Left ventricle myocardium inferior (tissue), 1 donor: Measurements from ENCODE around the gene SH3PXD2A. TPM values are rescaled to one million over a fixed set of nuclear protein-coding genes. Genes with fewer than 3 reads are reported as not detected.
"Not testable (repeated sequence)": the region's sequence is repeated elsewhere in the genome, so short reads cannot be mapped to it uniquely, and the experiment has no call there.

Experiments used
- DNase-seq: peaks from one replicate; pipeline ENCODE4 v3.0.0-alpha.2; 2020
- H3K27ac ChIP-seq: fragments of 200-600 bp; replicated peaks from 2 replicates; pipeline ENCODE4 v1.8.0; 2021
- H3K27me3 ChIP-seq: fragments of 200-600 bp; 2 replicates; pipeline ENCODE4 v1.8.0; 2021; ENCODE audit warnings: low read depth
- H3K36me3 ChIP-seq: fragments of 200-600 bp; 2 replicates; pipeline ENCODE4 v1.8.0; 2021
- H3K4me1 ChIP-seq: fragments of 200-600 bp; 2 replicates; pipeline ENCODE4 v1.8.0; 2021
- H3K4me3 ChIP-seq: fragments of 200-600 bp; 2 replicates; pipeline ENCODE4 v1.8.0; 2021; ENCODE audit warnings: mild to moderate bottlenecking, moderate library complexity
- H3K9me3 ChIP-seq: fragments of 200-600 bp; replicated peaks from 2 replicates; pipeline ENCODE4 v1.8.0; 2021
- intact Hi-C: fragments of 100-400 bp; cut with micrococcal nuclease; formaldehyde crosslinking; loops from one replicate; pipeline ENCODE4 v1.11.0; 2022
- total RNA-seq: library from RNA; stranded (reverse); fragmentation: NEBNext Ultra II Directional; extraction: Animal tissue kit (Norgen Biotek cat#: 25700); gene quantifications from one replicate; pipeline ENCODE4 v1.2.1, GENCODE V29; 2021
- TF ChIP-seq, protein P1 (sequence below): fragments of 200-600 bp; IDR thresholded peaks from 2 replicates; pipeline ENCODE4 v1.8.0; 2021; ENCODE audit warnings: antibody characterized with exemption, mild to moderate bottlenecking, borderline replicate concordance
- donor health status: DM: no; HTN: yes; CAD: no; lungs with severe emphysema.

SH3PXD2A gene
- total RNA-seq, 1 donor from 2014 or later = 34.4 TPM

DNA sequence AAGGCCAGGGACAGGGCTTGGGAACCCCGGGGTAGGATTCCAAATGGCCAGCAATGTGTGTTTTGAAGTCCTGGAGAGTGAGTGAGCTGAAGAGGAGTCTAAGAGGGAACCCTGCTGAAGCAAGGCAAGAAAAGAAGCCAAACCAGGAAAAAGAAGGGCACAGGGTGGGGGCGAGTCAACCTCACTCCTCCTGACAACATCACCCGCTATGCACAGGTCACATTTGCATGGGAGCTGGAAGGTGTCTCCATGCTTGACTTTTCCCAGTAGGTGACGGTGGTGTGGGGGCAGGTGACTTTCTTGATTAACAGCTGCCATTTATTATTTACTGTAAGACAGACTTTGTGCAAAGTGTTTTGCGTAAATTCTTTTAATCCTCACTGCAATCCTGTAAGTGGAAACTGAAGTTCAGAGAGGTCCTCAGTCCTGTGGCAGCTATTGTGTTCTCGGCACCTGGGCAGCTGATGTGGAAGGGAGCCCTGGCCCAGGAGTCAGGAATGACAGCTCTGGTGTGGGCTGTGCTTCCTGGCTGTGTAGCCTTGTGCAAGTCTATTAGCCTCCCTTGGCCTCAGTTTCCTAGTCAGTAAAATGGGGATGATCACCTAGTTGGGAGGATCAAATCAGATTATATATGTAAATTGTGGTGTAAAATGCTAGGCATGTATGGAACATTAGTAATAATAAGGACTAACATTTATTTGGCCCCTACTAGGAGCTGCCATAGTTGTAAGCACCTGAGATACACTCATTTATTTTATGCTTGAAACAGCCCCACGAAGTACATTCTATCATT, 90.9 kb downstream of the SH3PXD2A start:
- H3K27ac ChIP-seq = peak overlapping the region; percentile 34
- peaks cover 91% of the 10 kb centered on the region for H3K4me1 ChIP-seq
- intact Hi-C loops = no loop called here
- H3K4me3 ChIP-seq = no peak overlapping the region
- H3K36me3 ChIP-seq = no peaks in the 10 kb centered on the region
- no peaks in the 10 kb centered on the region for H3K9me3 ChIP-seq
- TF ChIP-seq, protein P1, sequence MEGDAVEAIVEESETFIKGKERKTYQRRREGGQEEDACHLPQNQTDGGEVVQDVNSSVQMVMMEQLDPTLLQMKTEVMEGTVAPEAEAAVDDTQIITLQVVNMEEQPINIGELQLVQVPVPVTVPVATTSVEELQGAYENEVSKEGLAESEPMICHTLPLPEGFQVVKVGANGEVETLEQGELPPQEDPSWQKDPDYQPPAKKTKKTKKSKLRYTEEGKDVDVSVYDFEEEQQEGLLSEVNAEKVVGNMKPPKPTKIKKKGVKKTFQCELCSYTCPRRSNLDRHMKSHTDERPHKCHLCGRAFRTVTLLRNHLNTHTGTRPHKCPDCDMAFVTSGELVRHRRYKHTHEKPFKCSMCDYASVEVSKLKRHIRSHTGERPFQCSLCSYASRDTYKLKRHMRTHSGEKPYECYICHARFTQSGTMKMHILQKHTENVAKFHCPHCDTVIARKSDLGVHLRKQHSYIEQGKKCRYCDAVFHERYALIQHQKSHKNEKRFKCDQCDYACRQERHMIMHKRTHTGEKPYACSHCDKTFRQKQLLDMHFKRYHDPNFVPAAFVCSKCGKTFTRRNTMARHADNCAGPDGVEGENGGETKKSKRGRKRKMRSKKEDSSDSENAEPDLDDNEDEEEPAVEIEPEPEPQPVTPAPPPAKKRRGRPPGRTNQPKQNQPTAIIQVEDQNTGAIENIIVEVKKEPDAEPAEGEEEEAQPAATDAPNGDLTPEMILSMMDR = no peak
- no peak for DNase-seq
- no peaks in the 10 kb centered on the region for H3K27me3 ChIP-seq

DNA sequence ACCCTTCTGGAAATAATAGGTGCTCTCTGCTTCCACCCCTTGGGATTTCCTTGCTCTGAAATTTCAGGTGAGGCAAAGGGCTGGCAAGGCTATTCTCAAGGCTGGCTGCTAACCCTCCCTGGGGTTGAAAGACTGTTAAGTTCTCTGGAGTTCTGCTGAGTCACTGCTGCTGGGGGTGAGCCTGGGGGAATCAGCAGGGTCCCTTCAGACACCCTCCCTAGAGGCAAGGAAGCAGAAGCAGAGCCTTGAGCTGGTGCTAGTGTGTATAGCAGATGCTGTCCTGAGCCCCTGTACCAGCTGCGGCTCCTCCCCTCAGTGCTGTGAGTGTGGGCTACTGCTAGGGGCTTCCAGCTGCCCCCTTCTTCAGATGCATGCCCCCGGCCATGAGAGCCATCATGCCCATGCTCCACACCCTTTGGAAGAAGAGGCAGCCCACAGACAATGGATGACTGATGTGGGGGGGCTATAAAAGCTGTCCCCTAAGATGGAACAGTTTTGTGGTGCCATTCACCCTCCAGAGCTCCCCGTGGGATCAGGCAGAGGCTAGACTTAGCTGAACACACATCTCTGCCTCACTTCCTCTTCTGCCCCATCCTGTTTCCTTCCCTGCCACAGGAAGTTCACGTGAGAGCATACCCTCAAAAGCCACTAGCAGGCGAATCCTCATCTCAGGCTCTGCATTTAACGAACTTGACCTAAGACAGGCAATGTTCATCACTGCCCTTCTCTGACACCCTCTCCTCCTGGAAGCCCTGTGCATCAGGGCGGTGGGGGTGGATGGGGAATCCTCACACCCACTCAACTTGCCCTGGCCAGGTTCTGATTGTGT, 91.8 kb downstream of the SH3PXD2A start:
- DNase-seq = no peak
- Histone ChIP-seq H3K36me3 (no peaks in the 10 kb centered on the region), H3K4me1 (peaks cover 98% of the 10 kb centered on the region), H3K27ac (peak overlapping the region; percentile 21), H3K9me3 (no peaks in the 10 kb centered on the region), H3K4me3 (no peak overlapping the region), H3K27me3 (no peaks in the 10 kb centered on the region)
- TF ChIP-seq, protein P1 = no peak
- intact Hi-C loops = no loop called here

DNA sequence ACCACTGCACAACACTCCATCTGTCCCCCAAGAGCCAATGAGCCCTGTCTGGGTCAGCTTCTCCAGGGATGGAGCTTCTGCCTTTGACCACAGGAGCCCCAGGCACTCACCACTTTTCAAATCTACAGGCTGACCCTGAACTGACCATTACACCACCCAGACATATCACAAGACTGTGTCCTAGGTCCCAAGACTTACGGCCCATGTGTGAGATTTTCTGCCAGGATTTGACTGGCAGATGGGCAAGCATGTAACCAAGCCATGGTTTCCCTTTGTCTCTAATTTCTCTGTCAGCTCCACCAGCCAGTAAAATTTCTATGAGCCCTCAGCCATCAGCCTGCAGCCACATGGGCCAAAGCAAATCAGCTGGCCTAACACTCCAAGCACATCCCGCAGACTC, 92.5 kb downstream of the SH3PXD2A start:
- Histone ChIP-seq H3K27ac (peak overlapping the region; percentile 21), H3K4me1 (peaks cover 98% of the 10 kb centered on the region), H3K9me3 (no peaks in the 10 kb centered on the region), H3K4me3 (no peak overlapping the region), H3K36me3 (no peaks in the 10 kb centered on the region), H3K27me3 (no peaks in the 10 kb centered on the region)
- intact Hi-C loops = no loop called here
- DNase-seq = no peak
- TF ChIP-seq, protein P1 = no peak

DNA sequence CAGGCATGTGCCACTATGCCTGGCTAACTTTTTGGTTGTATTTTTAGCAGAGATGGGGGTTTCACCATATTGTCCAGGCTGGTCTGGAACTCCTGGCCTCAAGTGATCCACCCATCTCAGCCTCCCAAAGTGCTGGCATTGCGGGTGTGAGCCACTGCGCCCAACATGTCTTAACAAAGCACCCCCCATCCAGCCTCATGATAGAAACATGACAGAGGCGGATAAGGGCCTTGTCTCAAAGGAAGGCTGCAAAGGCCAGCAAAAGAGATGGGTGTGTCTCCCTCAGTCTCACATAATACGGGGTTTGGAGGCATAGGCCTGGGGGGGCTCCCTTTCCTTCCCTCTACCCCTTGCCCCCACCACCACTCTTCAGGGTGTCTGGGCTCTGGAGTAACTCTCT, 93.2 kb downstream of the SH3PXD2A start:
- H3K4me1 ChIP-seq = peaks cover 98% of the 10 kb centered on the region
- no peaks in the 10 kb centered on the region for H3K27me3 ChIP-seq
- TF ChIP-seq, protein P1 = no peak
- H3K27ac ChIP-seq = peak overlapping the region; percentile 95
- no peak for DNase-seq
- no peaks in the 10 kb centered on the region for H3K36me3 ChIP-seq
- no peaks in the 10 kb centered on the region for H3K9me3 ChIP-seq
- H3K4me3 ChIP-seq = no peak overlapping the region
- intact Hi-C loops = no loop called here

DNA sequence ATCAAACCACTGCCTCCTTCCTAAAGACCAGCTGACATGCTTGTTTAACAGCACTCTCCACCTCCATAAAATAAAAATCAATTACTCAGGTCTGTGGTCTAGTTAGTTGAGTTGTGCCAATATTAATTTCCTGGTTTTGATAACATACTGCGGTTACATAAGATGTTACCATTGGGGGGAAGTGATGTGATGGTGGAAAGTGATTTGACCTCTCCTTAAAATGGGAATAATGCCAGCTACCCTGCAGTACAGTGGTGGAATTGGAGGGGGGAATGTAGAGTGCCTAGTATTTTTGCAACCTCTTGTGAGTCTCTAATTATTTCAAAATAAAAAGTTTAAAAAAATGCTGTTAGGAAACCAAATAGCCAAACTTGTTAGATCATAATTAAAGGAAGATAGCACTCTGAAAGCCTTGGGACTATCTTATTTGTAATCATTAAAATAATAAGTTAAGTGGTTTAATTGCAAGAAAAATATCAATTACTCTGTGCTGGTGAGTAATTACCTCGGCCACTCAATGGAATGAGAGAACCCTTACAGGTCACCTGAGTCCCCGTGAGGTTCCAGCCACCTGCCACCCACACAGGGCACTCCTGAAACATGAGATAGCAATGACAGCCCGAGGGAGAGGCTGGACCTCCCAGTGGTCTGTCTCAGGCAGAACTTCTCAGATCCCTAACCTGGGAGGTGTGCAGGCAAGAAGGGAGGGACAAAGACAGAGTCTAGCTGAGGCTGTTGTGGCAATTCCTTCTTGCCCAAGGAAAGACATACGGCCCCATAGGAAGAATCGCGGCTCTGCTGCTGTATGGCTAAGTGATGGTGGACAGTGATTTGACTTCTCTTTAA, 94.1 kb downstream of the SH3PXD2A start:
- peak overlapping the region; percentile 95 for H3K27ac ChIP-seq
- H3K4me1 ChIP-seq = peaks cover 98% of the 10 kb centered on the region
- H3K36me3 ChIP-seq = no peaks in the 10 kb centered on the region
- DNase-seq = no peak
- TF ChIP-seq, protein P1 = peak; percentile 45
- H3K4me3 ChIP-seq = no peak overlapping the region
- H3K27me3 ChIP-seq = no peaks in the 10 kb centered on the region
- intact Hi-C loops = no loop called here
- H3K9me3 ChIP-seq = no peaks in the 10 kb centered on the region

DNA sequence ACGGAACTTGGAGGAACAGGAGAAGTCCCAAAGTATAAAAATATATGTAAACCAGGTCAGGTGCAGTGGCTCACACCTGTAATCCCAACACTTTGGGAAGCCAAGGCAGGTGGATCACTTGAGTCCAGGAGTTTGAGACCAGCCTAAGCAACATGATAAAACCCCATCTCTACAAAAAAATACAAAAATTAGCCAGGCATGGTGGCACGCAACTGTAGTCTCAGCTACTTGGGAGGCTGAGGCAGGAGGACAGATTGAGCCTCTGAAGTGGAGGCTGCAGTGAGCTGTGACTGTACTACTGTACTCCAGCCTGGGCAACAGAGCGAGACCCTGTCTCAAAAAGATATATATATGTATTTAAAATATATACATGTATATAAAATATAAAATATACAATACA, 95.1 kb downstream of the SH3PXD2A start:
- peak overlapping the region; percentile 95 for H3K27ac ChIP-seq
- intact Hi-C loops = not testable (repeated sequence)

More for the DNA sequence above, 95.1 kb downstream of the SH3PXD2A start:
- not testable (repeated sequence) for DNase-seq, H3K4me3 ChIP-seq, H3K27me3 ChIP-seq, H3K9me3 ChIP-seq, H3K36me3 ChIP-seq
- peaks cover 92% of the 10 kb centered on the region for H3K4me1 ChIP-seq
